HG02981 (cell line): ENCODE results near the gene MFAP2.

Experiments used
- ATAC-seq: cut with Tn5 transposase; IDR thresholded peaks from one replicate; pipeline ENCODE4 v1.9.1; 2021; ENCODE audit warnings: mild to moderate bottlenecking, moderate library complexity; ENCODE audit not compliant: unreplicated experiment

Gene MFAP2

DNA sequence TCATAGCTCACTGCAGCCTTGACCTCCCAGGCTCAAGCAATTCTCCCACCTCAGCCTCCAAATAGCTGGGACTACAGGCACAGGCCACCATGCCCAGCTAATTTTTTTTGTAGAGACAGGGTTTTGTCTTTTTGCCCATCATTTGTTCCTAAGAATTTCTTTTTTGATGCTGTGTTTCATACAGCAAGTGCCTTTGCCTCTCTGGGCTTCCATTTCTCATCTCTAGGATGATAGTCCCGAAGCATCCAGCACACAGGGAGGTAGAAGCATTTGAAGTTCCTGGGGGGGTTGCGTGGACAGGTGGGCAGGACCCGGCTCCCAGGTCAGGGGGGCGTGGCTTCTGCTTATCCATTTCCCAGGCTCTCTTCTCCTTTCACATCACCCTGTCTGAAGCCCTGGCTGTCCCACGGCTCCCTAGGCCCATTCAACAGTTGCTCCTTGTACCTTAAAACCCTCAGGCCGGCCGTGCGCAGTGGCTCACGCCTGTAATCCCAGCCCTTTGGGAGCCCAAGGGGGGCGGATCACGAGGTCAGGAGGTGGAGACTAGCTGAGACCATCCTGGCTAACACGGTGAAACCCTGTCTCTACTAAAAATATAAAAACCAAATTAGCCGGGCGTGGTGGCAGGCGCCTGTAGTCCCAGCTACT lies 27.9 kb upstream of the MFAP2 start:
- ATAC-seq, result no peak

DNA sequence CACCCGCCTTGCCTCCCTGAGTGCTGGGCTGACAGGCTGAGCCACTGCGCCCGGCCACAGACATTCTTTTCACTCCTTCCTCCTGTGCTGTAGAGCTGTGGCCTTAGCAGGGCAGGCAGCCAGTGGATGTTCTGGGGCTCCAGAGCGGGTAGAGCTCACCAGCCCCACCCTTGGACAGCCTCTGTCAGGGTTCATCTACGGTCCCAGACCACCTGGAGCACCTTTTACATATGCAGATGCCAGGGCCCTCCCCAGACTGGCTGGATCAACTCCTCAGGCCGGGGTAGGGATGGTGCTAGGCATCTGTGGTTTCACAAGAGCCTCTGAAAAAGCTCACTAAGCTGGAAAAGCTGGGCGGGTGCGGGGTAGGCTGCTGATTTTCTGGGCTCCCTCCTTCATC lies 26.7 kb upstream of the MFAP2 start:
- ATAC-seq, result no peak

DNA sequence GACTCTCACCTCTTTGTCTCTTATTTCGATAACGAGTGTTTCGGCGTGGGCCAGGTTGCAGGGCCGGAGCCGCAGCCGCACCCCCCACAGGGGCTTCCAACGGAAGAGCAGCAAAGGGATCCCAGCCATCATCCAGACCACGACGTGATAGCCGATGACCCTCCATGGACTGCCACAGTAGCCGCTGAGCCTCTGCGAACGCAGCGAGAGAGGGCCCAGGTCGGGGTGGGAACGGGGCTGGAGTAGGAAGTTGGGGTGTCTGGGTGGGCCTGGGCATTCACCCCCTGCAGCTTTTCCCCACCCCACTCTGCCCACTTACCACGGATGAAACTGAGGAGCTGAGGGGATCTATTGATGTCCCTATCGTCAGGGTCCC lies 24.9 kb upstream of the MFAP2 start:
- ATAC-seq, result no peak

DNA sequence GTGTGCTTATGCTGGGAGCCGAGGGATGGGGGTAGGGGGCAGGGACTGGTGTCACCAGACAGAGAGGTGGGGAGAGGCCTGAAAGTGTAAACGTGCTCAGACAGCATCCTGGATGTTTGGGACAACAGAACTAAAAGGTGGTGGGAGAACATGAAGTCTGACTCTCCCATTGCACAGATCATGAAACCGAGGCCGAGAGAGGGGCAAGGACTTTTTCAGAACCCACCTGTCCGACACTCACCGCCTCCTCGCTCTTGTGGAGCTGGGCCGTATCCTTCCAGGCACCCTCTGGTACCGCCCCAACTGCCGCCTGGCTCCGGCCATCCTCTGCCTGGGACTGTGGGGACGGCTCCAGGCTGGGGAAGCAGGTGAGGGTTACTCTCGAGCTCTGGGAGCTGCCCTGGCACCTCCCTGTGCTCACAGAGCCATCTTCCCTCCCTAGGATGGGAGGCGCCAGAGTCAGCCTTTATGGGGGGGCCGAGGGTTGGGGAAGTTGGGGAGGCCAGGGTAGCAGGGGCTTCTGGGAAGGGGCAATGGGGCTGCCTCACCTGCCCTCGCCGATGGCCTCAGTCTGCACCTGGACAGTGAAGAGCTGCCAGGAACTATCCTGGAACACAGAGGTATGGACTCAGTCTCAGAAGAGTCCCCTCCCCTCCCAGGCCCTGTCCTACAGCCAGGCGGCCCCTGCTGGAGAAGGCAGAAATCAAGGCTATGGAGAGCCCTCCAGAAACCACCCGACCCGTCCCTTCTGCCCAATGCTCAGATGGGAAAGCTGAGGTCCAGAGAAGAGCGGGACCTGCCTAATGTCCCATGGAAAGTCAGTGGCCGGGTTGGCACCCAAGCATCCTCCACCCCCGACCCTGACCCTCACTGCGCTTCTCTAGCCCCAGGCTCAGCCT lies 24.3 kb upstream of the MFAP2 start:
- ATAC-seq, result no peak

DNA sequence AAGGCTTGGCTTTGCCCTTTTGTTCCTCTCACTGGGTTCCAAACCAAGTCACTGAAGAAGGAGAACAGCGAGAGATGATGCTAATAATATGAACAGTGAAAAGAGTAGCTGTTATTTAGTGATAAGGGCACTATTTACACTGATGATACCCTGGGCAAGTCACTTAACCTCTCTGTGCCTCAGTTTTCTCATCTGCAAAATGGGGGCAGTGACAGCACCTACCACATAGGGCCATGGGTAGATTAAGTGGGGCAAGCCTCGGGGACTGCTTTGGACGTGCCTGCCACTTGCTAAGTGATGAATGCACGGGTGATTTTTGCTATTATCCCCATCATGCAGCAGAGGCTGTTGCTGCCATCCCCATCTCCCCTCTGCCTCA lies 22.1 kb upstream of the MFAP2 start:
- no peak for ATAC-seq

DNA sequence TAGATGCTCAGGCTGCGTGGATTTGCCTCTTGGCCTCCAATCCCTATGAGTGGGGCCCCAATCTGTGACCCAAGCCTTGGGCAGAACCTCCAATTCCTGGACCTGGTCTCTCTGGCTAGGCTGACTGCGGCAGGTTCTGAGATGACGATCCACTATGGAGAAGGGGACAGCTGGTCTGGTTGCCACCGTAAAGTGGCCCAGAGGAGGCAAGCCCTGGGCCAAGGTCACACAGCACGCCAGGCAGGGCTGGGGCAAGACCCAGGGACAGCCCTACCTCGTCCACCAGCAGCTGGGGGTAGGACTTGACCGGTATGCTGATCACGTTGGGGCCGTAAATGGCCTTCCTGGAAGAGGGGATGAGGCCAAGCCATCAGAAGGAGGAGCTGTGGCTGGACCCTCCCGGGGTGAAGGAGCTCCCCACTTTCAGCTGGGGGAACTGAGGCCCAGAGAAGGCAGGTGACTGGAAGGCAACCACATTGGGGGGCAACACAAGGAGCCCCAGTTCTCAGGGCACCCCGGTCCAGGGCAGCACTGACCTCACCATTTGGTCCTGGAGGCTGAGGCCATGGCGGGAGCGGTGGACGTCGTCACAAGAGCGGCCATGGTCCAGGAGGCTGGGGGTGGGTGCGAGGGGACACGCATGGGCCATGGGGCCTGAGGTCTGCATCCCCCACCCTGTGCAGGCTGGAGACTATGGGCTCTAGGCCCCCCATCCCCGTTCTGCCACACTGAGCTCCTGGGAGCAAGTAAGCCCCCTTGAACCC lies 21.5 kb upstream of the MFAP2 start:
- ATAC-seq, result no peak

DNA sequence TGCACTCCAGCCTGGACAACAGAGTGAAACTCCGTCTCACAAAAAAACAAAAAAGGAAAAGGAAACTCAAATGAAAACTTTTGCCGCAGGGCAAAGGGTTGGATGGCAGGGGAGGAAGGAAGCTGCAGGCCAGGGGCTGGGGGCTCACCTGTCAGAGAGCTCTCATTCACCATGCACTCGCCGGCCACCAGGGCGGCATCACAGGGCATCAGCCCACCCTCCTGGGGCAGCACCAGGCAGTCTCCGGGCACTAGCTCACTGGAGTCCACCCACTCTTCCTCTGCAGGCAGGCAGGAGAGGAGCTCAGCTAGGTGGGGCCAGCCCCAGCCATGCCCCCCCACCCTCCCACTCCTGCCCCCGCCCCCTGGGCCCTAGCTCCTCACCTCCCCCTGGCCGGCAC lies 19.4 kb upstream of the MFAP2 start:
- ATAC-seq, result no peak

DNA sequence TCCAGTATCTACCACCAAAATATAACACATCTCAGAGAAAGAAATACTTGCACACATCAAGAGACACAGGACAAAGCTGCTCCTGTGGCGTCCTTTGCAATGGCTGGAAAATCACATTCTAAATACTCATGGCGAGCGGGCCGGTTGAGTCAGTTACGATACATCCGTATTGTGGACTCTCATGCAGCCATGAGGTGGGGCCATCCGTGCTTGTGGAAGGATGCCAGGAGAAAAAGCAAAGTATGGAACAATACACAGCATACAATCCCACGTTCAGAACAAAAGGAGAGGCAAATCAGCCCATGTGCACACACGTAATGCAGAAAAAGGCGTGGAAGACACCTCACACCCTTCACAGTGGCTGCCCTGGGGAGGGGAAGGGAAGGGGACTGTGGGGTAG lies 18.2 kb upstream of the MFAP2 start:
- no peak for ATAC-seq

DNA sequence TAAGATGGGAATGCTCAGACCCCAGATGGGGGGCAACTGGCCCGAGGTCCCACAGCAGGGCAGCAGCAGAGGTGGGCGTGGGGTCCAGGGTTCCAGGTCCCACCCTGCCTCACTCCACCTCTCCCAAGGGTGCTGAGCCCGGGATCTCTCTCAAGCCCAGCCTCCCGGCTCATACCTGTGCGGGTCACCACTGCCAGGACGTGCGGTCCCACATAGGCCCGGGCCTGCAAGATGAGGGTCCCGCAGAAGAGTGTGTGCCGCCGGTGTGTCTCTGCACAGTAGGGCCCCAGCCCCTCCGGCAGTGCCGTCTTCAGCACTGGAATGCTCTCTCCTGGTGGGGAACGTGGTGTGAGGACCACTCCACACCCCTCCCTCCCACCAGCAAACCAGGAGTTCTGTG lies 16.4 kb upstream of the MFAP2 start:
- ATAC-seq, result no peak

DNA sequence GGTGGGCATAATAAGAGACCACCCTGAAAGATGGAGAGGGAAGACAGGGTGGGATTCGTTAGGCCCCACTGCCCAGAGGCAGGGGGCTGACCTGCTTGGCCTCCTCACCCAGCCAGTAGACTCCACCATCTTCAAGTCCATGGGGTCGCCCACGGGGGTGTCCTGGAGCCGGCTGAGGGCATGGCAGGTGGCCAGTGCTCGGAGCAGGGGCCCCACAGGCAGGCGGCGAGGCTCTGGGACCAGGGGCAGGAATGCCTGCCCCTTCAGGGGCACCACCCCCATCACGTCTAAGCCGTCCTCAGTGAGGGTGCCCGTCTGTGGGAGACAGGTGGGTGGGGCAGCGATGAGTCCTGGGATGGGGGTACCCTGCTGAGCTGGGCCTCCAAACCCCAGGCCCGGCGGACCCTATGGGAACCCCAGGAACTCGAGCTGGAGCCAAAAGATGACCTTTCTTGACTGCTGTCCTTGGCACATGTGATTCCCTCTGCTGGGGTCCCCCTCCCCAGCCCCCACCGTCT lies 13.2 kb upstream of the MFAP2 start:
- no peak for ATAC-seq

DNA sequence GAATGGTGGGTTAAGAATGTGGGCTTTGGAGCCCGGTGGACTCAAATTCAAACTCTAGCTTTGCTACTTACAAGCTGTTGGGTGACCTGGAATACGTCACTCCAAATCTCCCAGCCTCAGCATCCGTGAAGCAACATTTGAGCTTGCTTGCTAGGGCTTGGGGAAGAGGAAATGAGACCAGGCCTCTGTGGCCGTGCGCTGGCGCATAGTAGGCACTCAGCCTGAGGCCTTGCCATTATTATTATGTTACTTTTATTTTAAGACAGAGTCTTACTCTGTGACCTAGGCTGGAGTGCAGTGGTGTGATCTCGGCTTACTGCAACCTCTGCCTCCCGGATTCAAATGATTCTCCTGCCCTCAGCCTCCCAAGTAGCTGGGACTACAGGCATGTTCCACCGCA lies 12.3 kb upstream of the MFAP2 start:
- no peak for ATAC-seq

DNA sequence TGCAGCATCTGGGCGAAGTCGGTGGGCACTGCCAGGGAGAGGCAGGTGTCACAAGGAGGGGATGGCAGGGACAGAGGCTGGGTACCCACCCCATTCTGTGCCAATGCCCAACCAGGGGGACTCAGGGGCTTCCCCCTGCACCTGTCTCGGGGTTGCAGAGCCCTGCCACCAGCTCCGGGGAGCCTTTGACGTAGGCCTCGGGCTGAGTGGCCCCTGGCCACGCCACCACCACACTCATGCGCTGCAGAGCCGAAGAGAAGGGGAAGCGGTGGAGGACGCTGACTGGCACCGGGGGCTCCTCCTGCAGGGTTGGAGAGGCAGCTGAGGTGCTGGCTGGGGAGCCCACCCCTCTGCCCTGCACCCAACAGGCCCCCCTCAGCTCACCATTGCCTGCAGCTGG lies 11.7 kb upstream of the MFAP2 start:
- ATAC-seq, result no peak

DNA sequence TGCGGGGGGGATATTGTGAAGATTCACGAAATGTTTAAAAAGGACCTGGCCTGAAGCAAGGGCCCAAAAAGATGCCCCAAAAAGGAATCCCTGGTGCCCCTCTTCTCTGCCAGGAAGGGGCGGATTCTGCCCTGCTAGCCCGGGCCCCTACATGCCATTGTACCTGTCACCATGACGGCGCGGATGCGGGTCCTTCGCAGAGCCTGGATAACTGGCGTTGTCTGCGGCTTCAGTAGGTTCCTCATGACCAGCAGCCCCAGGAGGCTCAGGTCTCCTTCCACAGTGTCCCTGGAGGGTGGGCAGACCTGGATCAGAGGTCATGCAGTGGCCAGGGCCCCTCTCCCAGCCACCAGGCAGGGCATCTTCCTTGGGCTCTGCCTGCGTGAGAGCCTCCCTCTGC lies 11.2 kb upstream of the MFAP2 start:
- no peak for ATAC-seq

DNA sequence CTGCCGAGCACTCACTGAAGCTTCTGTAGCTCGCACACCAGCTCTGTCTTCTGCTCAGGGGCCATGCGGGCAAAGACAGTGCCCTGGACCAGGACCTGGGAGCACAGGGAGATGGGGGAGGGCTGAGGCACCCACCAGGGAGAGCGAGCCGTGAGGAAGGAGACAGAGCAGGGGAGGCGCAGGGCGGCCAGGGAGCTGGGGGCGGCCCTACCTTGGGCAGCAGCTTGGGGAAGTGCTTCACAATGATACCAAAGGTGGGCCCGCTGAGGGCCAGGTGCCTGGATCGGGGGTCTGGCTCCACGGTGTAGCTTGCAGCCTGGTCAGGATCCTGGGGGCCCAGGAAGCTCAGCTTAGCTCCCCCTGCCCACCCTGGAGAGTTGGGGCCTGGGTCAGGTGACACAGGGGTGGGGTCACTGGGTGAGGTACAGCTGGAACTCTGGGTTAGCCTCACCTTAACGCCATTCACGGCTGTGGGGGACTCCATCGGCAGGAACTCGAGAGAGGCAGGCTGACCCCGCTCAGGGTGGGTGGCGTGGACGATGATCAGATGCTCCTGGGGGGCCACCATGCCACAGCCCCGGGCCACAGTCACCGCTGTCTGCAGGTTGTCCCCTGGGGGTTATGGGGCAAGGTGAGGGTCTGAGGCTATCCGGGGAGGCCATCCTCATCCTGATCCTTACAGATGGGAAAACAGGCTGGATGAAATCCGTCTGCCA lies 9.4 kb upstream of the MFAP2 start:
- ATAC-seq, result no peak

DNA sequence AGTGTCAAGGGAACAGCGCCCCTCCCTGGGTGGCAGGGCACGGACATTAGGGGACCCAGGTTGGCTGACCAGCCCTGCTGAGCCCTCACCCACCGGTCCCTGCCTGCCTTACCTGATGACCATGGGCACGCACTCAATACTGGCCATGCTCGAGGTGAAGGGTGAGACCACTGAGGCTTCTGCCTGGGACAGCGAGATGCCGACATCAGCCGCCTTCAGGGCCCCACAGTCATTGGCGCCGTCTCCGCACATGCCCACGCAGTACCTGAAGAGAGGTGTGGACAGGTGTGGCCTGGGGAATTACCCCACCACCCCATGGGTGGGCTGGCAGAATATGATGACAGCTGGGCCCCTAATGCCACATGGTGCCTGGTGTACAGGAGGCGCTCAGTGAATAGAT lies 7.8 kb upstream of the MFAP2 start:
- ATAC-seq, result no peak

DNA sequence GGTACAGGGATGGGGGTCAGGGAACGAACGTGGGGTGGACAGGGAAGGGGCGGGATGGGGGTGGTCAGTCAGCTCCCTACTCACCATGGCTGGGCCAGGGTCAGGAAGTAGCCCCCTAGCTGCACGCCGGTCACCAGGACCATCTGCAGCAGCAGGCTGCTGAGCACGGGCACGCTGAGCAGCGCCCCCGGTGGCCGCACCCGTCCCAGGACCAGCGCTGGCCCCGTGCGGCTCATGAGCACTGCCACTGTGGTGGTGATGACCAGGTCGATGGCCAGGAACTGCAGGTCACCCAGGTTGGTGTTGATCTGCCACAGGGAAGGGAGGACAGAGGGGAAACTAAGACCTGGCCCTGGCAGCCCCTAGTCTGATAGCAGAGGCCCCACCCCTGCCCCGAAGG lies 6.5 kb upstream of the MFAP2 start:
- no peak for ATAC-seq

DNA sequence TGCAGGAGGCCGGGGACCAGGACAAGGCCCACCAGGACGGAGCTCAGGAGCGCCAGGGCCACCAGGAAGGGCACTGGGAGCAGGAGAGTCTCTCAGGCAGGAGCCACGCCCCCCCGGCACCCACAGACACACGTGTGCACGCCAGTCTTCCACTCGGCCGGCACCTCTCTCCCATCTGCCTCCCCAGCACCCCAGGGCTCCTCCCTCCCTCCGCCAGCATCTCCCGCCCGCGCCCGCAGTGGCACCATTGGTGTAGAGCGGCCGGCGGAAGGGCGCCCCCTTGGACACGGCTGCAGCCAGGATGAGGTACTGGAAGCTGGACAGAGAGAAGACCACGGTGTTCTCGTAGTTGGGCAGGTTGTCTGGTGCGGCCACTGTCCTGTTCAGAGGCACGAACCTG lies 6.1 kb upstream of the MFAP2 start:
- ATAC-seq, result no peak

DNA sequence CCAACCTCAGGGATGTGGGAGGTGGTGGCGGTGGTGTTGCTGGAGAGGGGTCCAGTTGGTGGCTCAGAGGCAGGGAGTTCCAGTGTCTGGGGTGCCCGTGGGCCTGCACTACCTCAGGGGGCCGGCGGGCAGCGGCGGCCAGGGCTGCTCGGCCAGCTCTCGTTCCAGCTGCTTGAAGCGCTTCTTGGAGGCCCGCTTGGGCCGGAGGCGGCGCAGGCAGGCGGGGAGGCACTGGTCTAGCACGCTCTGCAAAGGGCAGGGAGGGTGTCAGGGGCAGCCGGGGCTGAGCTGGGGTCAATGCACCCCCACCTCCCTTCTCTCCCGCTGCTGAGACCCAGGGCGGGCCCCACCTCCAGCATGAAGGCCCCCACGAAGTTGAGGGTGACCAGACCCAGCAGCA lies 5.7 kb upstream of the MFAP2 start:
- ATAC-seq, result no peak

DNA sequence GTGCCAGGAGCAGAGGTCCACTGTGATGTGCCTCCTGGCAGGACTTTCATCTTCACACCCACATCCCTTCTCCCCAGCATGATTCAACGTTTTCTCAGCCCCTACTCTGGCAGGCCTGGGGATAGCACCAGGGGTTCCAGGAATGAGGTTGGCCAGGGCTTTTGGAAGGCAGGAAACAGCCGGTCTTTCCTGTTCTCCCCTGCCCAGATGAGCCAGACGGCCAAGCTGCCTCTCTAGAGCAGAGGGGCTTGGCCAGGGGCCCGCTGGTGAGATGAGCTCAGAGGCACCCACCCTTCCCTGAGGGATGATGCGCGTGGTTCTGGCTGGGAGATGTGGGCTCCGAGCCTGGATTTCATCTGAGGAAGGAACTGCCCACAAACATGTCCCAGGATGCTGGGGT lies 4.3 kb upstream of the MFAP2 start:
- ATAC-seq, result no peak

DNA sequence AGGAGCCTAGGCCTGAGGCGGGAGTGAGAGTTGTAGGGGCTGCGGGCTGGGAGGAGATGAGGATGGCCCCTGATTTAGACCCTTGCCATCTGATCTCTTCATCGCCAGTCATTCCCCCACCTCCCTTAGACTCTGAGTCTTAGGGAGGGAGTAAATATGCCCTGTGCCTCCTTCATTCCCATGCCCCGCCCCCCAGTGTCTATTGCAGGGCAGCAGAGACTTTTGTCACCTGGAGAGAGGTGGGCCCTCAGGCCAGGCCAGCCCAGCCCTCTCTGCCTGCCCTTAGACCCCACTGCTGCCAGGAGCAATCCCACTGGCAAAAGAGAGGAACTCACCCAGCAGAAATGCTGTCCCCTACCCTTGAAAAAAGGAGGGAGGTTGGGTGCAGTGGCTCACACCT lies 3.2 kb upstream of the MFAP2 start:
- ATAC-seq, result no peak

DNA sequence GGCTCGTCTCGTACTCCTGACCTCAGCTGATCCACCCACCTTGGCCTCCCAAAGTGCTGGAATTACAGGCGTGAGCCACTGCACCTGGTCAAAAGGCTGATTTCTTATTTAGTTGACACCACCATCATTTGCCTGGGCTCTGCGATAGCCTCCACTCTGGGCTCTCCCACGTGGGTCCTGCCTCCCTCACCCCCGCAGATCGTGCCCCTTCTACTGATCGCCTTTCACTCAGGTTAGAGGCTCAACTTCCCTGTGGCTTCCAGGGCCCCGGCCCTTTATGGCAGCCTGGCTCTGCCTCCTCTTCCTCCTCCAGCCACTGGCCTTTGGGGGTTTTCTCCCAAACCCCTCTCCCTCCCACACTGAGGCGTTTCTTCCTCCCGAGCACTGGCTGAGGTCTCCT lies 2.5 kb upstream of the MFAP2 start:
- ATAC-seq, result no peak
